Activated T-helper 1 cell treated with anti-CD3 and anti-CD28 coated beads, Interleukin-2, amount 50 U/mL, for 16 hours (primary cell): Measurements from ENCODE around the gene LOXHD1.

Experiments used
- DNase-seq, 2 donors: peaks; one replicate each; pipeline ENCODE4 v3.0.0-alpha.2; 2020; ENCODE audit warnings: low read depth in 1 of 2, low spot score in 1 of 2

The LOXHD1 gene

DNA sequence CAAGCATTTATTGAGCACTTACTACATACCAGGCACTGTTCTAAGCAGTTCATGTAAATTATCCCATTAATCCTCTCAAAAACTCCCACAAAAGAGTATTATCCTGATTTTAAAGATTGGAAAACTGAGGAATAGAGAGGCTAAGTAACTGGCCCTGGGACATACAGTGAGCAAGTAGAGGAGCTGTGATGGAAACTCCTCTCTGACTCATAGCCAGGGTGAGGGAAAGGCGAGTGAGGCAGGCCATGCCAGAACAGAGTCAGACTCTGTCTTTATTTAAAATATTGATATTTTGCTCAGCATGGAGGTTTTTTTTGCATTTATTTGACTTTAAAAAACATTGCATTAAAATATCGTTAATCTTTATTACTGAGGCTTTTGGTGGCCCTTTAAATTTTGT, 208.0 kb downstream of the LOXHD1 start:
- no peak for DNase-seq

DNA sequence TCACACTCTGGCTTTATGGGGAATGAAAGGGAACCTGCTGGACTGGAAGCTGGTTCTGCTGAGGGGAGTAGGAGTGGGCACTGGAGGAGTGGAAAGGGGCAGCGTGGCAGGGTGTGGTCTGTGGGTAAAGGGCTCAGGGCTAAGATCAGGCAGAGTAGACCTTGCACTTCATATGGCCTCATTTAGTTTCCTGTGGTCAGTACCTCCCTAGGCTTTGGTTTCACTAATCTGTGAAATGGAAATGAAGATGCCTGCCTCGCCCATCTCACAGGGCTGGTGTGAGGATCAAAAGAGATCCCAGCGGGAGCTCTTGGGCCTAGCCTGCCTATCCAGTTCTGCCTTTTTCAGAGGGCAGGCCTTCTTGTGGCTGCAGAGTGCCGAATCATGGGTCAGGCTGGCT, 208.7 kb downstream of the LOXHD1 start:
- DNase-seq: no peak

DNA sequence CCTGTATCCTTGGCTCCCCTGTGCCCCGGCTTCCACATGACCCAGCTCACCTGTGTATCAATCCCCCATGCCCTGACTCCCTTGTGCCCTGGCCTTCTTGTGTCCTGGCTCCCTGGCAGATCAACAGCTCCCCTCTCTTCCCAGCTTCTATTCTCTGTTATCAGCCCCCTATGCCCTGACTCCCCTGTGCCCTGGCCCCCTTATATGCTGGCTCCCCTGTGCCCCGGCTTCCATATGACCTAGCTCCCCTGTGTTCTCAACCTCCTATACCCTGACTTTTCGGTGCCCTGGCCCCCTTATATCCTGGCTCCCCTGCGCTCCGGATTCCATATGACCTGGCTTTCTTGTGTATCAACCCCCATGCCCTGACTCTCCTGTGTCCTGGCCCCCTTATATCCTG, 209.2 kb downstream of the LOXHD1 start:
- no peak for DNase-seq

DNA sequence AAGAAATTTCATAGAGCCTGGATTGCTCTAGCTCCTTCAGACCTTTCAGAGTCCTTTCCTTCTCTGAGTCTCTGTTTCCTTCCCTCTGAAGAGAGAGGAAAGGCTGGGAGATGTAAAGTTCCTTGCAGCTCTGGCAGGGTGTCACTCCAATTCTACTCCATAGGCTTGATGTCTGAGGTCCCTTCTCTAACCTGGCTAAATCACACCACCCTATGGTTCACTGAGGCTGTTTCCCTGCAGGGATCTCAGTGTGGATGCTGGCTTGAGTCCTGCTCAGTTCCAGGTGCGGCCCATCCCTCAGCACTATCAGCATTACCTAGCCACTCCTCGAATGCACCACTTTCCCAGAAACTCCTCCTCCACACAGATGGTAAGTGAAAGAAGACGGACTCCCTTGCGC, 209.7 kb downstream of the LOXHD1 start:
- DNase-seq: no peak

DNA sequence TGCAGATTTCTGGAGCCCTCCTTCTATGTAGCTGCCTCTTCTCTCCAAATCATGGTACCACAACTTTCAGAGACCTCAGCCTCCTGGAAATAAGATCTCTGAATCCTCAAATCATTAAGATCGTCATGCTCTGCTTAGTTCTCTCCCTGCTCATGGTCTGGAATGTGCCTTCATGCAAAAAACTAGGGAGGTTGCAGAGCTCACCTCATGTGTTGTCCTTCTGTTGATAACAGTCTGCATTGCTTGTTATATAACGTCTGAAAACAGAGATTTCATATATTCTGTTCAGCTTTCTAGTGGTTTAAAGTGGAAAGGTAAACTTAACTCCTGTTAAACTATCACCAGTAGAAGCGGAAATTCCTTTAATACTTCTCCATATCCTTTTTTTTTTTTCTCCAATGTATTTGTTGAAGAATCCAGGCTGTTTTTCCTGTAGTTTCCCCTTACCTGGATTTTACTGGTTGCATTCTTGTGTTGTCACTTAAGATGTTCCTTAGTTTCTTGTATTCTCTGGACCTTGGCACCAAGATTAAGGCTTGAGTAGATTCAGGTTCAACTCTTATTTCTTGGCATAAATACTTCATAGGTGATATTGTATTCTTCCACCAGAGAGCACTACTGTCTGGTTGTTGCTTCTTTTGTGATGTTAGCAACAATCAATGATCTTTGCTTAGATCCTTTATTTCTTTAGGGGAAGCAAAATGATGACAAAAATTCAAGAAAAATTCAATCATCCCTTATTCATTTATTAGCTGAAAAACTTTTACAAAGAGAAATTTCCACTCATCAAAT, 211.3 kb downstream of the LOXHD1 start:
- no peak for DNase-seq

DNA sequence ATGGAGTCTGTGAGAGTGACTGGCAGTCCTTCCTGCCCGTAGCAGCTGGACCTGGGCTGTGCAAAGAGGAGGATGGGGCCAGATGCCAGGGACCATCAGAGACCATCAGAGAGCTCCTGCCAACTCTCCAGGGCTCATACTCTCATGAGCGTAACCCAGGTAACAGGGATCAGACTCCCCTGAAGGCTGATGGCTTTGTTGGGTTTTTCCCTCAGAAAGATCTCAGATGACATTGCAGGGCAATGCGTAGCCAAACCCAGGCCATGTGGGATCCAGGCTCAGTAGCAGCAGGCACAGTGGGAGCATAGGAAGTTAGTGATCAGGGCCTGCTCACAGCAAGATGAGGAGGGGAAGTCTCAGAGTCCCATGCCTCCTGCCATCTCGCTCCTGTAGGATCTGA, 218.0 kb downstream of the LOXHD1 start:
- no peak for DNase-seq

DNA sequence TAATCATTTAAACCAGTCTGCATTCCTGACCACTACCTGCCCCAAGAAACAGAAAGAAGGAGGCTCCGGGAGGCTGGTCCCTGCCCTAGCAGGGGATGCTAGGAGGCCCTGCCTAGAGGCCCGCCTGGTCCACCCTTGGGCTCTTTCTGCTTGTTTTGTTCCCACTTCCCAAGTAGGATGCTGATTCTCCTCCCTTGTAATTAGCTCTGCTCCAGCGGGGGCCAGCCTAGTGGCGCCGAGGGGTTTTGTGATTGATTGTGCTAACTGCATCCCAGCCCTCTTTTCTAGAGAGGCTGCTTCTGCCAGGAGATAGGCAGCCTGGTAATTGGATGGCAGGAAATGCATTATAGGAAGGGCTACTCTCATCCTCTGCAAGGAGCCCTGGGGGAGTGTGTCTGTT, 220.0 kb downstream of the LOXHD1 start:
- DNase-seq: no peak

DNA sequence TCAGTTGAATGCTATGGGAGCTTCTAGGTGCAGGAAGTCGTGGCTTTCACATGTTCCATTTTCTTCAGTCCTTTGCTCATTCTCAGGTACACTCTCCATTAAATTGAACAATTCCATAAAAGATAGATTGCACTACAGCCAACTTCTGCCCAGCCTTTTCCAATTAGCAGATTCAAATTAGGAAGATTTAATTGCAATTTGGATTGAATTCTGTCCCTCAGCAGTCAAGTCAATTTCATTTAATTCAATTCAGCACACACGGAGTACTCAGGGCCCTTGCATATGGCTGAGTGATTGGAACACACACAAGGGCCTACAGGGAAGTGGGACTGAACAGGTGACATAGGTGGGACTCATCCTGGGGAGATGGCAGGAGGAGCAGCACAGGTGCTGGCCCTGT, 220.4 kb downstream of the LOXHD1 start:
- DNase-seq: no peak

DNA sequence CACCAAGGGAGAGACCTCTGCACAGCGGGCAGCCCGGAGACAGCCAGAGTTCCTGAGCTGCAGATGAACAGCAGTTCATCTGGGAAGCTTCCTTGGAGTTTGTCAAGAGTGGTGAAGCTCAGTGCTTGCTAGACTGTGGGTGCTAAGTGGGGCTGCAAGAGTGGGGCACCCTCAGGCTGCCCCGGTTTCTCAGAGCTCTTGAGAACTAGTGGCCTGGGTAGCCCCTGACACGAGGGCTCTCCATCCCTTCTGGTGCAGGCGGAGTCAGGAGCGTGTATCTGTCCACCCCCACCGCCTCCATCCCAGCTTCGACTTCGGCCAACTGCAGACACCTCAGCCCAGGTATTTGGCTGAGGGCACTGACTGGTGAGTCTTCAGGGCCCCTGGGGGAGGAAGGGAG, 222.0 kb downstream of the LOXHD1 start:
- DNase-seq: no peak

DNA sequence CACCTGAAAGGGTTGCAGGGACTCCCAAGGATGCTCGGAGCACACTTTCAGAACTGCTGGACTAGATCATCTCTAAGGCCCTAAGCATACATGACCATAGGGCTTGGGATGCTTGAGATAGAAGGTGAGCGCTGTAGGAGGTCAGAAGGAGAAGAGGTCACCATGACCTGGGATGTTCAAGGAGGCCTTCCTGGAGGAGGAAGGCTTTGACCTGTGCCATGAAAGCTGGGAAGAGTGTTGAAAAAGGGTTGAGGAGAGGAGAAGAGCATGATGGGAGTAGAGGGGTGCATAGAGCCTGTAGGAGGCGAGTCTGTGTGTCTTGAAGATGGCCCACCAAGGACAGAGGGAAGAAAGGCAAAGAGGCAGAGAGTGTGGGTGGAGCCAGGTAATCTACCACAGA, 222.4 kb downstream of the LOXHD1 start:
- DNase-seq: no peak

DNA sequence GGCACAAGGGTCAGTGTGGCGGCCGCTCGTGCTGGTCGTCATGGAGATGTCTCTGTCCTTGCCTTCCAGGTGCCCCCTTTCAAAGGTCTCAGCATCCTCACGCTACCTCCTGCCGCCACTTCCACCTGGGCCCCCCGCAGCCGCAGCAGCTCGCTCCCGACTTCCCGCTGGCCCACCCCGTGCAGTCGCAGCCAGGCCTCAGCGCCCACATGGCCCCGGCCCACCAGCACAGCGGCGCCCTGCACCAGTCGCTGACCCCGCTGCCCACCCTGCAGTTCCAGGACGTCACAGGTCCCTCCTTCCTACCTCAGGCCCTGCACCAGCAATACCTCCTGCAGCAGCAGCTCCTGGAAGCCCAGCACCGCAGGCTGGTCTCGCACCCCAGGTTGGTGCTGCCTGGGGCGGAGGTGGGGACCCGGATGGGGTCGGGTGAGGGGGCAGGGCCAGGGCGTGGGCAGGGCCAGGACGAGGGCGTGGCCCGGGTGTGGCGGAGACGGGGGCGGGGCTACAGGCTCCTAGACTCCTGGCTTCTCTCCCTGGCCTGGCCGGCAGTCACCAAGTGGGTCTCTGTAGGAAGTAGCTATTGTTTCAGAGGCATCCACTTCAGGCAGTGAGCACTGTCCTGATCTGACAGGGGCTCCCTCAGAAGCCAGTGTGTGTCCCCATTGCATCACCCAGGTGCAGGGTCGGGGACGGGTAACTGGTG, 223.7 kb downstream of the LOXHD1 start:
- no peak for DNase-seq

DNA sequence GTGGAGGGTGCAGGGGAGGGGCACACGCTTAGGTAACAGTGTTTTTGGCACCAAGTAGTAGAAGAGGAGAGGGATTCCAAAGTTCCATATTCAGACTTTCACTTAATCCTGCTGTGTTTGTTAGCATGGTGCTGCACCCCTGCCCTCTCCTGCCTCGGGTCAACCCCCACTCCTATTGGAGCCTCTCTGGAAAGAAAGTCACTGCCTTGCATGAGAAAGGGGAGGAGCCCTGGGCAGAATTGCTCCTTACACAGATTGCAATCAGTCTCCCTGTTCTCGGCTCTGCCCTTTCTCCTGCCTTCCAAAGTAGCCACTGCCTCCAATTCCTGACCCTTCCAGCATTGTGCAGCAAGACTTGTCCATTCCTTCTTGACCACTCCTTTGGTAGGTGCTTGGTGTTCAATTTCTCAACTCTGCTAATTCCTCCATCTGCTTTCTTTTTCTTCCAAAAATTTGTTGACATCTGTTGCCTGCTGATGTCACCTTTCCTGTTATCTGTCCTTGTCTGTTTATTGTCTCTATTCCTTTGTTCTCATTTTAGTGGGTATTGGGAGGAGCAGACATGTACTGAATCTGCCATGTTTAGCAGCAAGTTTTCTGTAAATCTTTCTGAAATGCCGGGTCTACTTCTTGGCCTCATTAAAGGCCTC, 225.4 kb downstream of the LOXHD1 start:
- DNase-seq: no peak

DNA sequence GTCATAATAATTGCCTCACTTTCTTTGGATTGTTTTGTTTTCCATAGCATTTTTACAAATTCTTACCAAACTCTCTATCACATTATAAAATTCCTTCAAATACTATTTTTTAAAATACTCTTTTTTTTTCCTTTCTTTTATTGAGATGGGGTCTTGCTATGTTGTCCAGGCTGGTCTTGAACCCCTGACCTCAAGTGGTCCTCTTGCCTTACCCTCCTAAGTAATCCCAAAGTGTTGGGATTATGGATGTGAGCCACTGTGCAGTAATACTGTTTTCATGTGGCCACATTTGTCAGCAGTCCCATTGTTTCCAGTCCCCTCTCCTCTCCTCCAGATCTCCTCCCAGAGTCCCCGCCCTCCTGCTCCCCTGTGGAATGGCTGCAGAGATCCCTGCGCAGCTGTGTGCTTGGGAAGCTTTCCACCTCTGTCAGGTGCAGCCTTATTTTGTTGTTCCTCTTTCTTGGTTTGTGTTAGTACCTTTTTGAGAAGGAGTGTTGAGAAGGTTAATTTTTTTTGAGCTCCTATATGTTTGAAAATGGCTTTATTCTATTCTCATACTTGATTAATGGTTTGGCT, 227.3 kb downstream of the LOXHD1 start:
- no peak for DNase-seq

DNA sequence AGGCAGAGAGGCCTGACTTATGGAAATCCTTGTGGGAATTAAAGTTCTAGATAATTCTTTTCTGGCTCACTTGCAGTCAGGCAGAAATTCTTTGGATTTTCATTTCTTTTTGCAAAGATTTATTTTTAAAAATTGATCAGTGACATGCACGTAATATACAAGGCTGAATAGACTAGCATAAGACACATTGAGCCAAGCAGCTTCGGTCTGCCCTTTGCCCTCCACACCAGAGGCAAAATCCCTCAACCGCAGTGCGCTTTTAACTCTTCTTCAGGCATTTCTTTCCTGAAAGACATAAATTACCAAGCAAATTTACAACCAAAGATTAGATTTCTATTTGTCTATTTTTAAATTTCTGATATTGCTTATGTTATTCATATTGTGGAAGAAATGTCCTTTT, 227.9 kb downstream of the LOXHD1 start:
- DNase-seq: no peak

DNA sequence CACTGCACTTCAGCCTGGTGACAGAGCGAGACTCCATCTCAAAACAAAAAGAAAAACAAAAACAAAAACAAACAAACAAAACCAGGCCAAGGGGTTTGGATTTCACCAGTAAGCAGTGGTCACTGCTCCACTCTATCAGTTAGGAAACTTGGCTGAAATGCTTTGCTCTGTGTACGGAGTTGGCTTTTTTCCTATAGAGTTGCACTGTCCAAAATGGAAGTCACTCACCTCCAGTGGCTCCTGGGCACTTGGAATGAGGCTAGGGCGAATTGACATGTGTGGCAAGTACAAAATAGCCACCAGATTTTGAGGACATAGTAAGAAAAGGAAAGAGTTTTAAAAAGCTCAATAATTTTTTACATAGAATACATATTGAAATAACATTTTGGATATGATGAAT, 228.7 kb downstream of the LOXHD1 start:
- DNase-seq: no peak

DNA sequence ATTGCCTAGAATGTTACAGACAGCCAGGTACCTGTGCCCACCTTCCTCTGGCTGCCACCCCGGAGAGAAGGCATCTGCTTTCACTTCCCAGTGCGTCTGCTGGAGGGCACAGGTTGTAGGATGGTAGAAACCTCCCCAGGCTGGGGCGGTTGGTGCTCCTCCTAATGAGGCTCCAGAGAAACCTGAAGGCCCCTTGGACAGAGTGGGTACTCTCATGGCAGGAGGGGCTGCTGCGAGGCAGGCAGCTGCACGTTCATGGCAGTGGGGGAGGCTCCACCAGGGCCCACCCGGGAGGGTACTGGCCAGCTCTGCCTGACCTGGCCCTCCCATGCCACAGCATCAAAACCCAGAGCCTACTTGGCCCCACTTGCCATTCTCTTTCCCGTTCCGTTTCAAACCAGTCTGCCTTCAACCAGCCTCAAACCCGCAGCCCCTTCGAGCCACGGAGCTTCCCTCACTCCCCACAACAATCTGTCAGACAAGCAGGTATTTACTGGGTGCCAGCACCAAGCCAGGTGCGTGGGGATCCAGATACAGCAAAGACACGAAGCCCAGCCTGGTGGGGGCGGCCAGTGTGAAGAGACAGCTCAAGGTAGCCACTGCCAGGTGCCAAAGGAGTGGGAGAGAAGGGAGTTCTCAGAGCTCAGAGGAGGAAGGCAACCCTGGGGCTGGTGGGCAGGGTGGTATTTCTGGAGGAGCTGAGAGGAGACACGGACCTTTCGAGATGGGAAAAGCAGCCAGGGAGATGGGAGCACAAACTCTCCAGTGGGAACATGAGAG, 229.6 kb downstream of the LOXHD1 start:
- no peak for DNase-seq
